Esophagus squamous epithelium (tissue), 4 donors: ENCODE data around the gene DNAJC15.

Source experiments
- CTCF ChIP-seq, 6 experiments: fragments of 450-650 bp in 4 of 6; fragments of 200-600 bp in 2 of 6; sonication (generic) in 2 of 6; IDR thresholded peaks; one replicate each; pipeline ENCODE4 v1.5.1; 2016 to 2019; ENCODE audit warnings: antibody characterized with exemption in 6 of 6, mild to moderate bottlenecking in 4 of 6, moderate library complexity in 4 of 6
- POLR2A ChIP-seq, 4 donors: fragments of 450-650 bp; IDR thresholded peaks; one replicate each; pipeline ENCODE4 v1.6.1; 2017; ENCODE audit warnings: antibody characterized with exemption in 4 of 4, mild to moderate bottlenecking in 4 of 4, moderate library complexity in 3 of 4

- TF ChIP-seq CTCF (IDR thresholded peaks at IDR 0.05) (no peak), POLR2A (IDR thresholded peaks at IDR 0.05) (no peak)
These were observed 7.2 kb downstream of the DNAJC15 start for GRCh38 chr13:43030548-43030947.
